Myometrial cell (primary cell): Measurements from ENCODE around the gene OR52N1. TPM values are rescaled to one million over a fixed set of nuclear protein-coding genes. Genes with fewer than 3 reads are reported as not detected.

Source experiments
- total RNA-seq: library from RNA; depleted of rRNA; stranded (reverse); fragments of >200 nt; gene quantifications from 2 replicates; pipeline ENCODE4 v1.2.3, GENCODE V29; 2015

The OR52N1 gene
- not detected in 2 replicates for total RNA-seq

DNA sequence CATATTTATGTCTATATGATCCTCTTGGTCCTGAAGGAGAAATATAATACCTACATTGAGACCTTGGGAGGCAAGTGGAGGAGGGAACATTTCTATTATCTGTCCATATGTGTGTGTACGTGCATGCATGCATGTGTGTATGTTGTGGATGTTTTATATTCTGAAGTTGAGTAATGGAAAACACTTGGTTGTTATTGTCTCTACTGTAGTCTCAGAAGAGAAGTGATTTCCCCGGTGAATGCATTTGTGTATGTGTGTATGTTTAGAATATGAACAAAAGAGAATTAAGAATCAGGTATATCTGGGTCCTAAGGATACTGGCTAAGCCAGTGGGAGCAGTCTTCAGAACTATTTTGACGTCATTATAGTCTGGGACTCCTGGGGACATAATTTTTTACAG is at the start of gene OR52N1:
Gene OR52N1, minus strand, starts transcription at position 101 of the 400 bp plus-strand sequence. CDS start 2,449 bp downstream, outside the sequence.

DNA sequence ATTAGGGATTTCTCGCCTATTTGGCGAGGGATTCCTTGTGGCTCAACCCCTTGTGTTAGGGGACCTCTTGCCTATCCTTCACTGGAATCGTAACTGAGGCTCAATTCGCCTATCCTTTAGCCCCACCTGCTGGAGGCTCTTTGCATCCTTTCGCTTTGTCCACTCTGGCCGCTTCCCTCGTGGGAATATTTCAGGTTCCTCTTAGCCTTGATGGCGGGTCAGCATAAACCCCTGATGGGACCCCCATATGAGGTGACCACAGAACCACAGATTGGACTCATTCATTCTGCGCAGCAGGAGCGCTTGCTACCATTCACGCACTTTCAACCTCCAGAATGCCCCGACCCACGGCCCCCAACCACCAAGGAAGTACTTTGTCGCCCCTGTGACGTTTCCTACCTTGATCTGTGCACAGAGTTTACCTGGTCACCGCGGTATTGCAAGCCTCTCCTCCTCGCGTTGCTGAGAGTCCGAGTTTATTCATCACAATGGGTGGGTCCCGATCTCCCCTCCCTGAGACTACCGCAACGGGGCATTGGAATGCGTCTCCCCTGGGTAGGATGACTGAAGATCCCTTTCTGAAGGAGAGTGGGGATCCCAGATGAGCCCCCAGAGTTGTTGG is 17.5 kb upstream of the OR52N1 start, which contains the start of gene OR52N2:
Gene OR52N2, plus strand, starts transcription at position 425 of the 622 bp plus-strand sequence. CDS start 11,412 bp downstream, outside the sequence.

DNA sequence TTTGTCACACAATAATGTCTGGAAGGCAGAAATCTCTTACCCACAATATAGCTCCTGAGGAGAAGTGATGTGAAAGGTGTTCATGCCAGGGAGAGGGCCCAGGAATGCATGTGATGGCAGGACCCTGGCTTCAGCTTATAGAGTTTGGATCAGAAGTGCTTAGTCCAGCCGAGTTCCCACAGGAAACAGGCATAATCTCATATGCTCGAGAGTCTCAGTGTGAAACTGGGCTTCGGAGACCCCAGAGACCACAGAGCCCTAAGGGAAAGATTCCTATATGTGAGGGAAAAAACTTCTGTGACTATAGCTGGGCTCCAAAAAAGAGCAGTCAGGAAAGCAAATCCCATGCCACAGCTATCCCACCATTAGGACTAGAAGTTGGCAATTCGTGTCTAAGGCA is 7.8 kb downstream of the OR52N1 start, which contains the start of gene OR52N5:
Gene OR52N5, minus strand, starts transcription at position 101 of the 400 bp plus-strand sequence. CDS start 4,721 bp downstream, outside the sequence.

DNA sequence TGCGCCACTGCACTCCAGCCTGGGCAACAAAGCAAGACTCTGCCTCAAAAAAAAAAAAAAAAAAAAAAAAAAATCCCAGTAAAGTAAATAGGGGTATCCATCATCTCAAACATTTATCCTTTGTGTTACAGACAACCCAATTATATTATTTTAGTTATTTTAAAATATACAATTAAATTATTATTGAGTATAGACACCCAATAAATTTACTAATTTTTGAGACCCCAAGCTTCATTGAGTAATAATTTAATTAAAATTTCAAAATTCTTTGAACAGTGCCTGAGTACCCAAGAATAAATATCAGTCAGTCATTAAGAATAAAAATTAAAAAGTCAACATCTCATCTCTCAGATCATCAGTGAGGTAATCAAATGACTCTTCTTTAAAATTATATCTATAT is 37.1 kb downstream of the OR52N1 start, which contains the start of gene OR52N4:
Gene OR52N4, plus strand, starts transcription at position 301 of the 400 bp plus-strand sequence. CDS start 498 bp downstream, outside the sequence.

Other genes starting within 250 kb of the OR52N1 start
- gene OR52H1, start 242.7 kb downstream of the OR52N1 start, total RNA-seq: not detected in 2 replicates
- gene OR52B6, start 210.4 kb downstream of the OR52N1 start, total RNA-seq: not detected in 2 replicates
- gene TRIM6, start 194.6 kb downstream of the OR52N1 start, total RNA-seq: 7.1 and 8.6 TPM in 2 replicates
- 16.5 and 18.5 TPM in 2 replicates for gene TRIM34, start 166.3 kb downstream of the OR52N1 start, total RNA-seq
- gene TRIM5, start 106.2 kb downstream of the OR52N1 start, total RNA-seq: 22.8 and 31.9 TPM in 2 replicates
- 49.6 and 55.1 TPM in 2 replicates for gene TRIM22, start 101.5 kb downstream of the OR52N1 start, total RNA-seq
- not detected in 2 replicates for gene OR56B1, start 54.8 kb downstream of the OR52N1 start, total RNA-seq
- gene OR52N4, start 37.0 kb downstream of the OR52N1 start, total RNA-seq: not detected in 2 replicates
- gene OR52N5, start 7.9 kb downstream of the OR52N1 start, total RNA-seq: not detected in 2 replicates
- gene OR52N2, start 17.7 kb upstream of the OR52N1 start, total RNA-seq: not detected in 2 replicates
- not detected in 2 replicates for gene OR52E6, start 50.6 kb upstream of the OR52N1 start, total RNA-seq
- gene OR52E8, start 66.4 kb upstream of the OR52N1 start, total RNA-seq: not detected in 2 replicates
- not detected in 2 replicates for gene OR52E4, start 89.4 kb upstream of the OR52N1 start, total RNA-seq
- not detected in 2 replicates for gene OR52E5, start 101.9 kb upstream of the OR52N1 start, total RNA-seq
- gene OR56A3, start 151.0 kb upstream of the OR52N1 start, total RNA-seq: not detected in 2 replicates
- not detected in 2 replicates for gene OR56A5, start 177.2 kb upstream of the OR52N1 start, total RNA-seq
- not detected in 2 replicates for gene OR52L1, start 195.7 kb upstream of the OR52N1 start, total RNA-seq
- gene OR56A4, start 215.7 kb upstream of the OR52N1 start, total RNA-seq: not detected in 2 replicates
- gene OR56A1, start 239.5 kb upstream of the OR52N1 start, total RNA-seq: not detected in 2 replicates